IPS-NIHi7 (cell line): ENCODE measurements around the gene FAM222A.
A peak's percentile ranks its signal among the peaks of the same experiment; 100 is the strongest.

Source experiments
- DNase-seq: peaks from one replicate; pipeline ENCODE4 v3.0.0; 2012; ENCODE audit warnings: mixed read lengths; ENCODE audit errors: extremely low spot score

The FAM222A gene

DNA sequence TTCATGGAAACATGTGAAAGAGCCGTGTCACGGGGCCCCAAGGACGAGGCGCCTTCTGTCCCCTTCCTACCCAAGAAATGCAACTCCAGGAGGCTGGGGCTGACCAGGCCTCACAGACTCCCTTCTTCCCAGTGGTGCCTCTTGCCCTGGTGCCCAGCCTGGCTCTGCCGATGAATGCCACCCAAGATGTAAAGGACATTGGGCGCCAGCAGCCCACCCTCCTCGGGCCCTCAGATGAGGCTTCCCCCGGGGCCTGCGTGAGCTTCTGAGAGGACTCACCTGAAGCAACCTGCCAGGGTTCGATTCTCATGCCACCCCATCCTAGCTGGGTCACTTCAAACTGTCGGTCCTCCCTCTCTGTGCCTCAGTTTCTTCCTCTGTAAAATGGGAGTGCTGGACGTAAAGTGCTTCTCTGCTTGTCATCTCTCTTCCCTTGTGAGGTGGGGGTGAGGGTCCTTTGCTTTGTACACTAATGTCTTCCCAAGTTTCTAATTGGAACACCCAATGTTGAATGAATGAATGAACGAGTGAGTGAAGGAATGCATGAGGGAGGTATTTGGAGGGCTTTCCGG, 10.8 kb downstream of the FAM222A start:
- DNase-seq, result no peak

DNA sequence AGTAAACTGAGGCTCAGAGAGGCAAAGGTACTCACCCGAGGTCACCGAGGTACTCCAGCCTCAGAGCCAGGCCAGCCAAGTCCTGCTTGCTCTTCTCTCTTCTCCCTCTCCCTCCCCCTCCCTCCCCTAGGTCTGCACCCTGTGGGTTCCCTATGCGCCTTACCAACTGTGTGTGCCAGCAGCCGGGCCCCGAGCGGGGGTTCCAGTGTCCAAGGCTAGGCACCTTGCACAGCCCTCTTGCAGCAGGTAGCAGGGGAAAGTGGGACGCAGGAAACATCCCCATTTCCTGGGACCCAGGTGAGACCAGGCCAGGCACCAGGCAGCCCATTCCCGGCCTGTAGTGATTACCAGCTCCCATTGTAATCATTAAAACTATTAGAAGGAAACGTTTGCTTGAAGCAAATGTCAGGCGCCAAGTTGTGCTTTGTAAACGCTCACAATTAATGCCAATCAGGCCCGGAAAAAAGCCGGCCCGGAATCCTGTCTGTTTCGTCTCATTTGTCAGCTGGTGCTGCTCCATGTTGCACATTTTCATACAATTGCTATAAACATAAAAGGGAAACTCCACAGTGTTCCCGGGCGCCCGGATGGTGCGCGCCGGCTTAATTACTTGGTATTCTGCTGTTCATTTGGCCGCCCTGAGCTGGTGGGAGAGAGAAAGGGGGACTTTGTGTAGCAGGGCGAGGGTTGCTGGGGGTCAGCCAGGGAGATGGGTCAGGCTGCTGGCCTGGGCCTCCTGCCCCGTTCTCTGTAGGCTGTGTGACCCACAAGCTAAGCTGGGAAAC, 11.9 kb downstream of the FAM222A start:
- no peak for DNase-seq

GRCh38 chr12:109726106-109726497, 12.5 kb downstream of the FAM222A start:
- no peak for DNase-seq

DNA sequence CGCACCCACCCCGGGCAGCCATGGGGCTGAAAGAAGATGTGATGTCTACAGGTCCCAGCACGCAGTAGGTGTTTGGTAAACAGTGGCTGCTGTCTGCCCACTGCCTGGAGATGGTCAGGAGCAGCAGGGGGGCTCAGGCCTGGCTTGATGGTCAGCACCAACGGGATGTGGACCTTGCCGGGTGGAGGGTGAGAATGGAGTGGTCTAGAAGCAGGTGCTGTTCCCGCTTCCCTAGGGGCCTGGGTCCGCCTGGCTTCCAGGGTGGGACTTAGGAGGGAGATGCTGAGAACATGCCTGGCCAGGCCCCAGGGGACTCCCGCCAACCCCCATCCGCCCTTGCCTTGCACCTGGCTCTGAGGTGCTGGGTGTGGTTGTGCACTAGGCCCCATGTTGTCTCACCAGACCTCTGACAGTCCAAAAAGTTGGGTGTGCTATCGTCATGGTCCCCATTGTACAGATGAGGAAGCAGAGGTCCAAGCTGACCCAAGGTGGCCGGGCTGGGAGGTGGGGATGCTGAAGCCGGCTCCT, 12.9 kb downstream of the FAM222A start:
- DNase-seq, result no peak

DNA sequence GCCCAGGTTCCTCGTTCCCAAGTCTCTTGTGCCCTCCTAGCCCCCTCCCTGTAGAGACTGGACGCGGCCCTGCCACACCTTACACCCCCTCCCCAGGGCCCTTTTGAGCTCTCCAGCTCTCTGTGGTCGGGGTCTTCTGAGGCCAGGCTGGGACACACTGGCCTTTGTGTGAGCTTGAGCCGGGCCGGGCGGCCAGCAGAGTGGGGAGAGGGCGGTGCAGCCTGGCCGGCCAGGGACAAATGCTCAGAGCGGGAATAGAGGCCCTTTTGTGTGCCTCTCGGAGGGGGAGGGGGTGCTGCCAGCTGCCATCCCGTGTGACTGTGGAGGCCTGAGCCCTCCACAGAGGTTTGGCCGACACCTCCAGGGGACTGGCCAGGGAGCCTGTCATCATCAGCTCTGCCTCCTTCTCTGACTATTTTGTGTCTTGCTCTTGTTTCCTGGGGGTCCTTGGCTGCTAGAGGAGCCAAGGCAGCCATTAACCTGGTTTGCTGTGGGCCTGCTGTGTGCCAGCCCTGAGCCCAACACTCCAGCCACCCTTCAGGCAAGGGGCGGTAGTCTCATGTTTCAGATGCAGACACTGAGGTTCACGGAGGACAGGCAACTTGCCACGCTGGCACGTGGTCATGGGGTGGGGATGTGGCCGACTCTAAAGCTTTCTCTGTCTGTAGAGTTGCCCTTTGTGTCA, 13.6 kb downstream of the FAM222A start:
- DNase-seq, result no peak

DNA sequence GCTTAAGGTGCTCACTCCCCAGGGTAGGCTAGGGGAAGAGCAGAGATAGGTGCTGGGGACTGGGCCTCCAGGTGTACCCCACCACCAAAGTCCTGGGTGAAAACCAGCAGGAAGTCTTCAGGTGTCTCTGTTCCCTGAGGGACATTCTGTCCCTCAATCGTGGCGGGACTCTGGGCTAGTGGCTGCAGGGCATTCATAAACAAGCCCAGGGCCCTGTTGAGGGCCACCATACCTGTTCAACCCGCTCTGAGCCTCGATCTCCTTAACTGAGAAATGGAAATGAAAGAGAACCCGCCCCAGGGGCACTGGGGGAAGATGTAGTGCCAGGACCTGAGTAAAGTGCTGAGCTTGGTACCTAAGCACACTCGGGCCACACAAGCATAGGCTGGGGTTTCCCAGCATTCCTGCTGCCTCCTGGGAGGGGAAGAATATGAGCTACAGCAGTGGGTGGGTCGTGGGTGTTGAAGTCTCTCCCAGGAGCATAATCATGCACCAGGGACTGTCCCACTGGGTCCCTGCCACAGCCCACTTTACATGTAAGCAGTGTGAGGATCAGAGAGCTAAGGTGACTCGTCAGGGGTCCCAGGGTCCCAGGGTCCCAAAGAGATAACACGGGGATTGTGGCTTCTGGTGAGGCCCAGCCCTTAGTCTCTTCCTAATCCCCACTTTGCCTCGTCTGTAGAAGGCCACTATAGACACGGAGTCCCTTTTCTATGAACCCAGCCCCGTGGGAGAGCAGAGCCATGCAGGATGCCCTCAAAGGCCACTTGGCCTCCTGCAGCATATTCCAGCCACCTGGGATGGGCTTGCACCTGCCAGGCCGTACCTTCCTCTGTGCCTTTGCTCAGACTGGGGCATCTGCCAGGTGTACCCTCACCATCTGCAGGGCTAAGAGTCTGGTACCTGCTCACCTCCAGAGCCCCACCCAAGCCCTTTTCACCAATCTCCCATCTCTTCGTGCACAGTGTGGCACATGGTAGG, 14.4 kb downstream of the FAM222A start:
- DNase-seq, result no peak

- DNase-seq, result no peak
Measured at GRCh38 chr12:109728921-109729320, 15.3 kb downstream of the FAM222A start.

DNA sequence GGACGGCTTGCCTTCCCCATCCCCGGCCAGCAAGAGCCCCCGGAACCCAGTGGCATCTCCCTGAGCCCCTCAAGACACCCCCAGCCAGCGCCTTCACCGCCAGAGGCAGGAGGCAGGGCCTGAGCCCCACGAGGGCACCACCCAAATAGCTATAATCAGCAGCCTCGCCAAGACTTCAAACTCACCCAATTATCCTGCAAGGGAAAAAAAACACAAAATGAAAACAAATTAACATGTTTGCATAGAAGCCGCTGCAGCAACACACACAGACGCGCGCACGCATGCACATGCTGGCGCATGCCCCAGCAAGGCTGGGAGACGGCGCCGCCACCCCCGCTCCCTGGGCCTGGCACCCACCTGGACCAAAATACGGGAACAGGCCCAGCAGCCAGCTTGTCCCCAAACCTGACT, 15.8 kb downstream of the FAM222A start:
- no peak for DNase-seq

GRCh38 chr12:109729801-109730200, 16.2 kb downstream of the FAM222A start:
- no peak for DNase-seq

DNA sequence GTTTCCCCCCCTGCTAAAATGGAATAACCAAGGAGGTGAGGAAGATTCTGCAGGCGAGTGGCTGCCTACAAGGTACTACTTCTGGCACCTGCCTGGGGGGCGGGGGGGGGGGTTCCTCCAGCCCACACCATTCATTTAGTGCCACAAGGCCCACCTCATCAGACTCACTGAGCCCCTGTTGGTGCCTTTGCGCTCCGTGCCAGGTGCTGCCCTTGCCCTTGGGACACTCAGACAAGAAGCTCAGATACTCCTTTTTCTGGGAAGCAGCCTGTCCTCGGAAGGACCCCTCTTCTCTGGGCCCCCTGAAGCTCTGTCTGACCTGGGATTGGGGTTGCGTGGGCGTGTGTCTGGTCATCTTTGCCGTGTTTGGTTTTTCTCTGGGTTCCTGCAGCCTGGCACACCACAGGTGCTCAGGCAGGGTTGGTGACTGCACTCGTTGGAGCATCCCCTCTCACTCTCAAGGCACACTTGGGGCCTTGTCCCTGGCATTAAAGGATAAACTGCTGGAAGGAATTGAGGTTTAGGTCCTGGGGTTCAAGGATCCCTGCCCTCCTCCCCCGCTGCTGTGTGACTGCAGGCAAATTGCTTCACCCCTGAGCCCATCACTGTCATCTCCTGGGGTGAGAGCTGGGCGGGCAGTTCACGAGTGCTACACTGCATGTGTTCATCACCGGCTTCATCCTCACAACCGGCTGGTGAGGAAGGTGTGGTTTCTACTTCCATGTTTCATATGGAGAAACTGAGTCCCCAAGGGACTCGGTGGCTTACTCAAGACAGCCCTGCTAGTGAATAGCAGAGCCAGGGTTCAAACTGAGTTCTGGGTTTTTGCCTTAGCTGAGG, 16.9 kb downstream of the FAM222A start:
- DNase-seq, result no peak

- no peak for DNase-seq
Measured at GRCh38 chr12:109731231-109731731, 17.7 kb downstream of the FAM222A start.

GRCh38 chr12:109731806-109732205, 18.2 kb downstream of the FAM222A start:
- no peak for DNase-seq

GRCh38 chr12:109732321-109733305, 19.0 kb downstream of the FAM222A start:
- no peak for DNase-seq

DNA sequence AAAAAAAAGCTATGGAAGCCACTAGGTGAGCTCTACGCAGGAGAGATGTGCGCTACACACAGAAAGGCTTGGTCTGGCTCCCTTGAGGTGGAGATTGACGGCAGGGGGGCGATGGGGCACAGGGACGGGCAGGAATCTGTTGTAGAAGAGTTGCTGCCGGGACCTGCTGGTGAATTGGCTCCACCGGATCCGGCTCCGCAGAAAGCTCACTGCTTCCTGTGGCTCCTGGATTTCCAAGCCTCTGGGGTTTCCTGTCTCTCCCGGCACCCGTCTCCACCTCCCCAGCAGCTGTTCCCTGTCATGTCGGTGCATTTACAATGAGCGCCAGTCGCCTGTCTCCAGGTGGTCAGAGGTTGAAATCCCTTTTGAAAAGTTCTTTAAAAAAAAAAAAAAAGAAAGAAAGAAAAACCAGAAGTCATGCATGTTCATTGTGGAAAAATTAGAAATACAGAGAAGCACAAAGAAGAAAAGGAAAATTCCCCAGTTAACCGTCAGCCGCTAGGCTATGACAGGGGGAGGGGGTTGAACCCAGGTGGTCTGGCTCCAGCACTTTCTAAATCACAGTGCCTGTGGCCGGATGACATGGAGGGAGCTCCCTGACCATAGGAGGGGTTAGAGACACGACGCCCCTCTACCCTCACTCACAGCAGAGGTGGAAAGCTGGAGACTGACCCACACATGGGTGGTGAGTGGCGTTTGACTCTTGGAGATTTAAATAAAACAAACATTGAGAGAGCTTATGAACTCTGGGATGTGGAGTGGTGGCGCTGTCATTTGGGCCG, 20.8 kb downstream of the FAM222A start:
- DNase-seq, result peak; percentile 77

- no peak for DNase-seq
Measured at GRCh38 chr12:109735051-109735521, 21.5 kb downstream of the FAM222A start.

GRCh38 chr12:109735825-109736551, 22.4 kb downstream of the FAM222A start:
- no peak for DNase-seq

GRCh38 chr12:109736552-109737108, 23.0 kb downstream of the FAM222A start:
- peak; percentile 90 for DNase-seq
